Left ventricle myocardium inferior (tissue), 1 donor: Measurements from ENCODE around the gene MATR3. TPM values are rescaled to one million over a fixed set of nuclear protein-coding genes. Genes with fewer than 3 reads are reported as not detected.
"Not testable (repeated sequence)": the region's sequence is repeated elsewhere in the genome, so short reads cannot be mapped to it uniquely, and the experiment has no call there.

Source experiments
- DNase-seq: peaks from one replicate; pipeline ENCODE4 v3.0.0-alpha.2; 2020
- H3K27ac ChIP-seq: fragments of 200-600 bp; replicated peaks from 2 replicates; pipeline ENCODE4 v1.8.0; 2021
- H3K27me3 ChIP-seq: fragments of 200-600 bp; 2 replicates; pipeline ENCODE4 v1.8.0; 2021; ENCODE audit warnings: low read depth
- H3K36me3 ChIP-seq: fragments of 200-600 bp; 2 replicates; pipeline ENCODE4 v1.8.0; 2021
- H3K4me1 ChIP-seq: fragments of 200-600 bp; 2 replicates; pipeline ENCODE4 v1.8.0; 2021
- H3K4me3 ChIP-seq: fragments of 200-600 bp; 2 replicates; pipeline ENCODE4 v1.8.0; 2021; ENCODE audit warnings: mild to moderate bottlenecking, moderate library complexity
- H3K9me3 ChIP-seq: fragments of 200-600 bp; replicated peaks from 2 replicates; pipeline ENCODE4 v1.8.0; 2021
- intact Hi-C: fragments of 100-400 bp; cut with micrococcal nuclease; formaldehyde crosslinking; loops from one replicate; pipeline ENCODE4 v1.11.0; 2022
- total RNA-seq: library from RNA; stranded (reverse); fragmentation: NEBNext Ultra II Directional; extraction: Animal tissue kit (Norgen Biotek cat#: 25700); gene quantifications from one replicate; pipeline ENCODE4 v1.2.1, GENCODE V29; 2021
- TF ChIP-seq, protein P1 (sequence below): fragments of 200-600 bp; IDR thresholded peaks from 2 replicates; pipeline ENCODE4 v1.8.0; 2021; ENCODE audit warnings: antibody characterized with exemption, mild to moderate bottlenecking, borderline replicate concordance
- donor health status: DM: no; HTN: yes; CAD: no; lungs with severe emphysema.

MATR3 gene
- total RNA-seq, 1 donor from 2014 or later, result 121 TPM

GRCh38 chr5:139308797-139309196, 15.3 kb downstream of the MATR3 start:
- H3K4me1 ChIP-seq, result peaks cover 100% of the 10 kb centered on the region
- TF ChIP-seq, protein P1, sequence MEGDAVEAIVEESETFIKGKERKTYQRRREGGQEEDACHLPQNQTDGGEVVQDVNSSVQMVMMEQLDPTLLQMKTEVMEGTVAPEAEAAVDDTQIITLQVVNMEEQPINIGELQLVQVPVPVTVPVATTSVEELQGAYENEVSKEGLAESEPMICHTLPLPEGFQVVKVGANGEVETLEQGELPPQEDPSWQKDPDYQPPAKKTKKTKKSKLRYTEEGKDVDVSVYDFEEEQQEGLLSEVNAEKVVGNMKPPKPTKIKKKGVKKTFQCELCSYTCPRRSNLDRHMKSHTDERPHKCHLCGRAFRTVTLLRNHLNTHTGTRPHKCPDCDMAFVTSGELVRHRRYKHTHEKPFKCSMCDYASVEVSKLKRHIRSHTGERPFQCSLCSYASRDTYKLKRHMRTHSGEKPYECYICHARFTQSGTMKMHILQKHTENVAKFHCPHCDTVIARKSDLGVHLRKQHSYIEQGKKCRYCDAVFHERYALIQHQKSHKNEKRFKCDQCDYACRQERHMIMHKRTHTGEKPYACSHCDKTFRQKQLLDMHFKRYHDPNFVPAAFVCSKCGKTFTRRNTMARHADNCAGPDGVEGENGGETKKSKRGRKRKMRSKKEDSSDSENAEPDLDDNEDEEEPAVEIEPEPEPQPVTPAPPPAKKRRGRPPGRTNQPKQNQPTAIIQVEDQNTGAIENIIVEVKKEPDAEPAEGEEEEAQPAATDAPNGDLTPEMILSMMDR, result no peak
- H3K36me3 ChIP-seq, result no peaks in the 10 kb centered on the region
- no peak for DNase-seq
- intact Hi-C loops, result no loop called here
- no peak overlapping the region for H3K4me3 ChIP-seq
- H3K27ac ChIP-seq, result no peak overlapping the region
- H3K27me3 ChIP-seq, result no peaks in the 10 kb centered on the region
- H3K9me3 ChIP-seq, result no peaks in the 10 kb centered on the region

GRCh38 chr5:139310715-139311186, 17.2 kb downstream of the MATR3 start:
- H3K27me3 ChIP-seq, intact Hi-C loops, DNase-seq, H3K9me3 ChIP-seq, H3K4me3 ChIP-seq, H3K36me3 ChIP-seq, H3K27ac ChIP-seq: not testable (repeated sequence)
- peaks cover 100% of the 10 kb centered on the region for H3K4me1 ChIP-seq

GRCh38 chr5:139312075-139312474, 18.5 kb downstream of the MATR3 start:
- Histone ChIP-seq H3K4me3 (no peak overlapping the region), H3K9me3 (no peaks in the 10 kb centered on the region), H3K27me3 (no peaks in the 10 kb centered on the region), H3K36me3 (peaks cover 14% of the 10 kb centered on the region), H3K27ac (no peak overlapping the region), H3K4me1 (peaks cover 94% of the 10 kb centered on the region)
- intact Hi-C loops, result no loop called here
- no peak for DNase-seq
- TF ChIP-seq, protein P1, result no peak

DNA sequence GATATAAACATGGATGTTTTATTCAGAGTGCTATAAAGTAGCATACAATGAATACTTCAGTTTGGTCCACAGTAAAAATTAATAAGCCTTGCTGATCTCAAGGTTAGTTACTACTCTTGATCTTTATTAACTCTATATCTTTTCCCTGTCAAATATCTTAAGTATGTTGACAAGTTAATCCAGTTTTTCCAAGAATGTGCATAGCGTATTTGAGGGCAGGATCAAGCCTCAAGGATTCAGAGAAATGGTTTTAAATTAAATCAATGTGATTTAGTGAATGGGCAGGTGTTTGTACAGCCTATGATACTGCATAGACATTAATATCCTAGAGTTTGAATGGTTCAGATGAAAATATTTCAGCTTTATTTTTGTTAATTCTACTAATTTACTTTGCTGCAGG, 20.7 kb downstream of the MATR3 start:
- Histone ChIP-seq H3K4me1 (peaks cover 72% of the 10 kb centered on the region), H3K27ac (no peak overlapping the region), H3K9me3 (no peaks in the 10 kb centered on the region), H3K27me3 (no peaks in the 10 kb centered on the region), H3K36me3 (peaks cover 36% of the 10 kb centered on the region), H3K4me3 (no peak overlapping the region)
- no peak for DNase-seq
- intact Hi-C loops, result no loop called here
- TF ChIP-seq, protein P1, result no peak

DNA sequence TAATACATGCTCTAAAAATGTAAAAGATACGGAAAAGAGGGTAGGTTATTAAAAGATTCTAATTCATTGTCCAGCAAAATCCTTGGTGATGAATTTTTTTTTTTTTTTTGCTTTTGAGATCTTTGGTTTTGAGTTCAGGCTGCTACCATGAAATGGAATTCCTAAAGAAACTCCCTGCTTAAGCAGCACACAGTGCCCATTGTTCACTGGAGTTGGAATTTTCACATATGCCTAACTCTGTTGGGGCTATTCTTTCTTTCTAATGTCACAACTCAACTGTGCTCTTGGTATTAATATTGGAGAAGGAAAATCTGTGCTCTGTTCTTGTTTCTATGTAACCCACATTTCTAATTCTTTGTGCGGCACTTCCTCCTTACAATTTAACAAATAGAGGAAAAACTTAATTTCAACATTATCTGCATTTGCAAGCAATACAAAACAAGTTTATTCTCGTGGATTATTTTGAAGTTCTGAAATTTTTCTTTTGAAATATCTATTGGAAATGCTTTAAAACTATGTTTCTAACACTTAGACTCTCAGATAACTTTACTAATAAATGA, 21.6 kb downstream of the MATR3 start:
- TF ChIP-seq, protein P1, result no peak
- H3K27me3 ChIP-seq, result no peaks in the 10 kb centered on the region
- H3K27ac ChIP-seq, result no peak overlapping the region
- intact Hi-C loops, result no loop called here
- H3K36me3 ChIP-seq, result peaks cover 45% of the 10 kb centered on the region
- peaks cover 64% of the 10 kb centered on the region for H3K4me1 ChIP-seq
- H3K4me3 ChIP-seq, result no peak overlapping the region
- no peak for DNase-seq
- H3K9me3 ChIP-seq, result no peaks in the 10 kb centered on the region

- TF ChIP-seq, protein P1, result no peak
- no peak for DNase-seq
- no peak overlapping the region for H3K27ac ChIP-seq
- H3K36me3 ChIP-seq, result peaks cover 30% of the 10 kb centered on the region
- intact Hi-C loops, result no loop called here
- no peak overlapping the region for H3K4me3 ChIP-seq
- H3K9me3 ChIP-seq, result no peaks in the 10 kb centered on the region
- H3K4me1 ChIP-seq, result peaks cover 3% of the 10 kb centered on the region
- no peaks in the 10 kb centered on the region for H3K27me3 ChIP-seq
These were observed 42.3 kb downstream of the MATR3 start for GRCh38 chr5:139335811-139336210.
